Fibroblast of pulmonary artery (primary cell): ENCODE measurements around the gene FRMD7.
"Not testable (repeated sequence)": the region's sequence is repeated elsewhere in the genome, so short reads cannot be mapped to it uniquely, and the experiment has no call there.

Experiments used
- DNase-seq: peaks from one replicate; pipeline ENCODE4 v3.0.0-alpha.2; 2010; ENCODE audit warnings: low read depth
- H3K4me3 ChIP-seq: replicated peaks from 2 replicates; pipeline ENCODE4 v1.5.1; 2011; ENCODE audit warnings: low read depth, mild to moderate bottlenecking, control low read depth, low read length, moderate library complexity
- TF ChIP-seq, protein P1 (sequence below): IDR thresholded peaks from 2 replicates; pipeline ENCODE4 v1.5.1; 2011; ENCODE audit warnings: mild to moderate bottlenecking, control low read depth, low read length, inconsistent platforms; ENCODE audit errors: missing control alignments

FRMD7 gene

DNA sequence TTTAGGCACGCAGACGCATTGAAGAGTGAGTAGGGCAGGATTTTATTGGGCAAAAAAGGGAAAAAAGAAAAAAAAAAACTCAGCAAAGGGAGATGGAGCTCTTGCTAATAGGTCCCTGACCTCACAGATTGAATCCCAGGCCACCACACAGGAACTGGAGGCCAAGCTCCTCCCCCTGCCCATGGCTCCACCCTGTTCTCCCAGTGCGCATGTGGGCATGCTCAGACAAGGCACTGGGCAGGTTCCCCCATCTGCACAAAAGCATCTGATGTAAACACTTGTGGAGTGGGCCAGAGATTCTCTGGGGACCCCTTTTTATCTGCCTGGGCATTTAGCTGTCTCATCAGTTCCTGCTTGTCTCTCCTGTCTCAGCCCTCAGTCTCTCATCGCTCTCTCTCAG is 9.5 kb downstream of the FRMD7 start:
- no peak overlapping the region for H3K4me3 ChIP-seq
- TF ChIP-seq, protein P1, sequence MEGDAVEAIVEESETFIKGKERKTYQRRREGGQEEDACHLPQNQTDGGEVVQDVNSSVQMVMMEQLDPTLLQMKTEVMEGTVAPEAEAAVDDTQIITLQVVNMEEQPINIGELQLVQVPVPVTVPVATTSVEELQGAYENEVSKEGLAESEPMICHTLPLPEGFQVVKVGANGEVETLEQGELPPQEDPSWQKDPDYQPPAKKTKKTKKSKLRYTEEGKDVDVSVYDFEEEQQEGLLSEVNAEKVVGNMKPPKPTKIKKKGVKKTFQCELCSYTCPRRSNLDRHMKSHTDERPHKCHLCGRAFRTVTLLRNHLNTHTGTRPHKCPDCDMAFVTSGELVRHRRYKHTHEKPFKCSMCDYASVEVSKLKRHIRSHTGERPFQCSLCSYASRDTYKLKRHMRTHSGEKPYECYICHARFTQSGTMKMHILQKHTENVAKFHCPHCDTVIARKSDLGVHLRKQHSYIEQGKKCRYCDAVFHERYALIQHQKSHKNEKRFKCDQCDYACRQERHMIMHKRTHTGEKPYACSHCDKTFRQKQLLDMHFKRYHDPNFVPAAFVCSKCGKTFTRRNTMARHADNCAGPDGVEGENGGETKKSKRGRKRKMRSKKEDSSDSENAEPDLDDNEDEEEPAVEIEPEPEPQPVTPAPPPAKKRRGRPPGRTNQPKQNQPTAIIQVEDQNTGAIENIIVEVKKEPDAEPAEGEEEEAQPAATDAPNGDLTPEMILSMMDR: no peak
- no peak for DNase-seq

DNA sequence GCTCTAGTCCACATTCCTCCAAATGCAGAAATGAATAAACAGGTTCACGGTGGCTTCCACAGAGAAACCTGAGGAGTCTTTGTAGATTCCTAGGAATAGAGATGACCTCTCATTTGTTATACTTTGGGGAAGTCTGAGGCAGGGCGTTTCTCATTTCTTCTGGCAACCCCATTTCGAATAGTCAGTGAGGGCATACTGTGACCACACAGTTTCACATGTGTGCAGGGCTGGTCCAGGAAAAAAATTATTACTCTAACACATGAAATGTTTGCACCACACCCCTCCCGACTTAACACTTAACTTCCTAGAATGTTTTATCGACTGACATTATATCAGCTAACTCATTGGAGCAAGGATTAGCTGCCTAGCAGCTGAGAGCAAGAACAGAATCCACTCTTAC is 12.0 kb downstream of the FRMD7 start:
- H3K4me3 ChIP-seq: no peak overlapping the region
- TF ChIP-seq, protein P1: no peak
- no peak for DNase-seq

GRCh38 chrX:132114607-132115006 is 13.2 kb downstream of the FRMD7 start:
- TF ChIP-seq, protein P1: no peak
- H3K4me3 ChIP-seq: no peak overlapping the region
- DNase-seq: no peak

GRCh38 chrX:132107291-132107690 is 20.5 kb downstream of the FRMD7 start:
- no peak for DNase-seq
- H3K4me3 ChIP-seq: no peak overlapping the region
- TF ChIP-seq, protein P1: no peak

DNA sequence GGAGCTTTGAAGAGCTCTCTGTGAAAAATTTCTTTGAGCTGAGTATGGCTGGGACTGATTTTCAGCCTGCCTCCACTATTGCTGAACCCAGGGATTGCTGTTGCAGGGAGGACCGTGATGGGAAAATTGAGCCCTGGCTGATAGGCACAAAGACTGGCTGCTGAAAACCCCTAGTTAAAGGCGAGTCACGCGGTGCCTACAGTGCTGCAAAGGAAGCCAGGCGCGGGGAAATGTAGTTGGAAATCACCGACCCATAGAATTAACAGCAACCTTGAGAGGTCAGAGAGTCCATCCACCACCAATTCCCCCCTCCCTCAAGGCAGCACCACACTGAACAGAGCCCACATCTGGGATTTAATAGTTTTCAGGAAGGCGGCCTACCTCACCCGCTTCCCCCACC is 26.0 kb downstream of the FRMD7 start:
- DNase-seq: no peak
- no peak overlapping the region for H3K4me3 ChIP-seq
- TF ChIP-seq, protein P1: no peak

DNA sequence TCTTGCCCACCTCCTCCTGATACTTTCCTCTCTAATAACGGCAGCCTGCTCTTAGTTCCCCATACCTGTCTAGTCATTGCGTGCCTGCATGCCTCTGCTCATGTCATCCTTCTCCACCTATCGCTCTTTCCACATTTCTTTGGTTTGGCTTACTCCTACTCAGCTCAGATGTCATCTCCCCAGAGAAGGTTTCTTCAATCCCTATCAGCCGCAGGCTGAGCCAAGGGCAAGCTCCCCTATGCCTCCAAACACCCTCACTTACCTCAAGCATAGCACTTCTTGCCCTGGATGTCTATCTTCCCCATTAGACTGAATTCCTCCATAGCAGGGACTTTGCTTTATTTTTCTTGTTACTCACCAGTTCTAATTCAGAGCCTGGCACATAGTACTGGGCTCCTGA is 26.6 kb downstream of the FRMD7 start:
- TF ChIP-seq, protein P1: no peak
- no peak overlapping the region for H3K4me3 ChIP-seq
- DNase-seq: no peak

- not testable (repeated sequence) for DNase-seq, H3K4me3 ChIP-seq
Observed at GRCh38 chrX:132098704-132099103, 29.1 kb downstream of the FRMD7 start.

- TF ChIP-seq, protein P1: no peak
- DNase-seq: no peak
- H3K4me3 ChIP-seq: no peak overlapping the region
Observed at GRCh38 chrX:132094164-132094563, 33.7 kb downstream of the FRMD7 start.
